GM19238 (cell line): ENCODE measurements around the gene CISTR.
"Not testable (repeated sequence)": the region's sequence is repeated elsewhere in the genome, so short reads cannot be mapped to it uniquely, and the experiment has no call there.

Experiments
- DNase-seq: peaks from one replicate; pipeline ENCODE4 v3.0.0; 2011; ENCODE audit warnings: low spot score; ENCODE audit not compliant: insufficient read length

Gene CISTR

DNA sequence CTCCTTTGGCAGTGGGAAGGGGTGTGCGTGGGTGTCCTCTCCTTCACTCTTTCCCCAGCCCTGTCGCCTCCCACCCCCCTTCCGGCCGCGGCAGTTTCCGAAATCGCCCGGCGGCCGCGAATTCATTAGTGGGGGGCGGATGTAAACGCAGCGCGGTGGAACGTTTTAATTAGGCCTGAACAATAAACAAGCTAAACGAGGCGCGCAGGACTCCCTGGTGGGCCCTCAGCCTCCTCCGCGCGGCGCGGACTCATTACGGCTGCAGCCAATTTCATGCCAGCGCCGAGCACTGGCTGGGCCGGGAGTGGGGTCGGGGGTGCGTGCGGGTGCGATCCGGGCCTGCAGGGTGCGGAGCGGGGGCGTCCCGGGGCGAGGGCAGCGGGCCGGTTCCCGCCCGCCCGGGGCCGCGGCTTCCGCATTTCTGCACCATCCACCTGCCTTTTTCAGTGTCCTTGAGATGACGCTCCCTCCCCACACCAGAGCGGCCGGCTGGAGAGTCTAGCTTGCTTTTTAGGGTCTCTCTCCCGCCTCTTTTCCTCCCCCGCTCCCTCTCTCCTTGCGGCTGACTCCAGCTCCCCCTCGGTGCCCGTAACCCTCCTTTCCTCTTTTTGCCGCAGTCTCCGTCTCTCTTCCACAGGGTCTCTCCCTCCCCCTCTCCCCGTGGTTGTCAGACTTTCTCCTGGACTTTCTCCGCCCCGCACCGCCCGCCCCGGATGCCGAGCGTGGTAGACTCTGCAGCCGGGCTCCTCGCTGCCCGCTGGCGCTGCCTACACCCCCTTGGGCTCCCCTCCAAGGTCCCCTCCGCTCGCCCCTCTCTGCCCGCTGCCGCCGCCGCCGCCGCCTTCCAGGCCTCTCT lies at the start of gene CISTR:
CISTR (minus strand) TSS at position 644 of the 856 bp plus-strand sequence.
- no peak for DNase-seq

DNA sequence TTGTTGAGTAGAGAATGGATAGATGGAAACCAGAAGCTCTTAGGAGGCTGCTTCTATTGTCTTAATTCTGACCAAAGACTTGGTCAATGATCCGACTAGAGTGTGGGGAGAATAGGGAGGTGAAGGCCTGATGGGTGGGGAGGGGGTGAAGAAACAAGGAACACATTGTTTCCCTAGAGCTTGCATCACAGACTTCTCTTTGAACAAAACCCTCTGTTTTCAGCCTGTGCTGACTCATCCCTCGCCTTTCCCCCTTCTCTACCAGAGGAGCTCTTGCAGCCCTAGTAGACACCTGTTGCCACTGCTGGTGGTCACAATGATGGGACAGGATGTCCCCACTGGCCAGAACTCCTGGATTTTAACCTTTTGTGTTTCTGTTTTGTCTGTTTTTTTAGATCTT lies 46.8 kb upstream of the CISTR start:
- no peak for DNase-seq

DNA sequence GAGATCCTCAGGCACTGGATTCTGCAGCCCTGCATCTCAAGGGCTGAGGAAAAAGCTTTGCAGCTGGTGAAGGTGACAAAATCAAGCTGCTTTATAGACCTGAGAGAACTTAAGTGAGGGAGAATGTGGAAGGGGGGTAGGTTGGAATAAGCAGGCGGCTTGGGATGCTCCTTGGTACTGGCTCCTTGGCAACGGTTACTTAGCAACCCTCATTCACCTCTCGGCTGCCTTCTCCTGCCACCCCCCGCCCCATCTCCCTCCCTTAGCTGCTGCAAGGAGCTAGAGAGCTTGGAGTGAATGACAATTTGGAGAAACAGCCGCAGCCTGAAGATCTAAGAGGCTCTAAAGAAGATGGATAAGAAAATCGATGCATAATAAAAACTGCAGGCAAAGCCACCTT lies 44.1 kb upstream of the CISTR start:
- no peak for DNase-seq

DNA sequence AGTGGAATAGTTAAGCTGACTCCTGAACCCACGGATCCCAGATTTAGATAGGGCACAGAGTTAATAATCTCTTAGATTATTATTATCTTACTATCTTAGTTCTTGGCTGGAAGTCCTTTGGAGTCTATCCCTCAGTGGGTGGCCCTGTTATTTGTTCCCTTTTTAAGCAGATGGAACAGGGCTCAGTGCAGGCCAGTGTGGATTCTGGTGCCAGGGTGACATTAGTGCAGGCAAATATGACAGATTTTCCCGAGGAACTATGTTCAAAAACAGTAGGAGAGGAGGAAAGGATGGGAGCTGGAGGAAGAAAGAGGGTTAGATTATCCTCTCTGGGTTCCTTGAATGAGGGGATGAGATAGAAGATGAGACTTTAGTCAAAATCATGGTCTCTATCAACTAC lies 41.4 kb upstream of the CISTR start:
- DNase-seq, result no peak

DNA sequence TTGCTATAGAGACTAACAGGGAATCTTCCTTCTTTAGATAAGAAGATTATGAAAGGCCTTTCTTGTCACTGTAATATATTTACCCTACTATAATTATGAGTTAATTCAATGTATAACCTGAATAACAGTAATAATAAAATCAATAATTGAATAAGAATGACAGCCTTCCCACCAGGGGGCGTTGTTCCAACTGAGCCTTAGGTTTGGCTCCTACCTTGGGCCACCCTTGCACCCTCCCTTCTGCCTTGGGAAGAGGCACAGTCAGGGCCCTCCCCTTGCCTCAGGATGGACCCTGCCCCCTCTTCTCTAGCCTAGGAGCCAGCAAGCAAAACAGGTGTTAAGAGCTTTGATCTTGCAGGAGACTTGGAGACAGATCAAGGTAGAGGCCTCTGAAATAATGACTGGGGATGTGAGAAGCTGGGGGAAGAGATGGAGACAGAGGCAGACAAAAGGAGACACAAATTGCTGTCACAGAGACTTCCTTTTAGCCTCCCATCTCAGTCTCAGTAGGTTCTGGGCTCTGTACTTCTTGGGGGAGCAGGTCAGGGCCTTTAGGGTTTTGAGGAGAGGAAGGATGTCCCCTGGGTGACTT lies 40.1 kb upstream of the CISTR start:
- DNase-seq, result no peak

DNA sequence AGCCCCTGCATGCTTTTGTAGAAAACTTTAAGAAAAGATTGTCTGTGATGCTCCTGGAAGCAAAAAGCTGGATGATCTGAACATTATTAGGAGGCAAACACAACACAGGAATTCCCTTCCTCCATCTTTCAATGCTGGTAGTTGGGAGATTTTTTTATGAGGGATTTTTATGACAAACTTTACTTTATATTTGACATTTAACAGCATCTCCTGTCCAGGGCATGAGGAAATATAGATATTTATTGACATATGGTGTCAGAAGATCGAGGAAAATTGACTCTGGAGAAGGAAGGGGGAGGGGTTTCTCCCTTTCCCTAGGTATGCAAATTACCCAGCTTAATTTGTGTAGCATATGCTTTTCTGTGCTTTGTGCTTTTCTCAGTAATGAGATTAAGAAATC lies 37.8 kb upstream of the CISTR start:
- no peak for DNase-seq

DNA sequence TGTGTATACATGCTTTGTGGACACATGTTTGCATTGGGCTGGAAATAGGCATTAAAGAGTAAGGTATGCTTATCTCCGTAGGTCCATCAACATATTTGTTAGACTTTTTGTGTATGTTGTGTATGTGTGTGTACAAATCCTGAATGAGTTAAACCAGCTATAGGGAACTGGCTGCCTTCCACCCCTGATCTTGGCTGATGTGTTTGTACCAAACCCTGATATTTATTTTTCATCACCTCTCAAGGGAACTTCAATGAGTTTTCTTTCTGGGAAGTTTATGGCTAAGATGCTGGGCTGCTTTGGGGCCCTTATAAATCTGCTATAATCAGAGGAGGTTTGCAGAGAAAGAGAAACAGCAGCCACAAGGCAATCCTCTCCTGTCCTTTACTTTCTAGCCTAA lies 37.1 kb upstream of the CISTR start:
- no peak for DNase-seq

DNA sequence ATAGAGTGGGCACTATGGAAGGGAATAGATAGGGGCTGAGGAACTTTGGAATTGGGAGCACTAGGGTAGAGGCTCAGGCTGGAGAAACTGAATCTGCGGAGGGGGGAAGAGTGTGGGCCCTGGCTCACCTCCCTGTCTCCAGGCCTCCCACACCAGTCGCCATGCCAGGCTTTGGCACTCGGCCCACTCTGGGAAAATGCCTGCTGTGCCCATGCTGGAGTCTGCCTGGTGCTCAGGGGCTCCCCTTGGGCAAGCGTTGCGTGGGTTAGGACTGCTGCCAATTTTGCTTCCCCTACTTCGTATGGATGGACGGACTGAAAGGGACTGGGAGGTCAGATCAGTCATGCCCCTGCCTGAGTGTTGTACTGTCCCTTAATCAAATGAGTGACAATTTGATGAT lies 34.6 kb upstream of the CISTR start:
- no peak for DNase-seq

DNA sequence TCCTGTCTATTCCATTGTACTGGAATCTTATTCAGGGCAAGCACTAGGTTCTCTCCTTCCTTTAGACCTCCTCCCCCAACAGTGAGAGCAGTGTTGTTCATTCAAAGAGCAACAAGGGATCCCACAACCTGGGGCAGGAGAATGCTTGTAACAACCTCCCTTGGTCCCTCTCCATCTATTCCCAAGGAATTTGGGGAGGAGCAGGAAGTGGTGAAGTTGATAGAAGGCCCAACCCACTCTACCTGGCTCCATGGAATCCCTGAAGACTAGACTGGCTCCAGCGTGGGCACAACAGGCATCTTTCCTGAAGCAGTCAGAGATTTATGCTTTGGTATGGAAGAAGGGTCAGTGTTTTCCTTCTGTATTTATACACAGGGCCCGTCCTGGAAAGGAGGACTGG lies 33.4 kb upstream of the CISTR start:
- no peak for DNase-seq

DNA sequence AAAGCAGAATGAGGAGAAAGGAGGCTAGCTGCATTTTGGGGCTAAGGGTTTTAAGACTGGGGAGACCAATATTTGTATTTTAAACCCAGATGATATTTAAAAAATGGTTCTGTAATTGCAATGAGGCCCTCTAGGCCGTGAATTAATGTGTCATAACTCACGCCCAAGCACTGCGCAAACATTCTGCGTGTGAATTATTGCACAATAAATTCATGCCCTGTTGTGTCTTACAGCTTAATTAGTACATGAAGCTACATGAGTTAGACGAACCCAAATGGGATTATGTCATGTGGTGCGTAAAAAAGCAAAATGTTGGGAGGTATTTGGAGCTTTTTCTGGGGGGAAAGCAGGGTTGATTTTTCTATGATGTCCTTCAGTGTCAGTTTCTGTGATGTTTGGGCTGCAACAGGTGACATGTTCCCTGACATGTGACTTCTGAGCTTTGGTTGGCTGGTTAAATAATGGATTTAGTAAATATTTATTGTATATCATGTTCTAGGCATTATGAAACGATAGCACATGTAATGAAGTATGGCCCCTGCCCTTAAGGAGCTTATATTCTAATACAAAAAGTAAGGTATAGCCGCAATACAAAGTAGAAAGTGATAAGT lies 30.4 kb upstream of the CISTR start:
- DNase-seq, result no peak

DNA sequence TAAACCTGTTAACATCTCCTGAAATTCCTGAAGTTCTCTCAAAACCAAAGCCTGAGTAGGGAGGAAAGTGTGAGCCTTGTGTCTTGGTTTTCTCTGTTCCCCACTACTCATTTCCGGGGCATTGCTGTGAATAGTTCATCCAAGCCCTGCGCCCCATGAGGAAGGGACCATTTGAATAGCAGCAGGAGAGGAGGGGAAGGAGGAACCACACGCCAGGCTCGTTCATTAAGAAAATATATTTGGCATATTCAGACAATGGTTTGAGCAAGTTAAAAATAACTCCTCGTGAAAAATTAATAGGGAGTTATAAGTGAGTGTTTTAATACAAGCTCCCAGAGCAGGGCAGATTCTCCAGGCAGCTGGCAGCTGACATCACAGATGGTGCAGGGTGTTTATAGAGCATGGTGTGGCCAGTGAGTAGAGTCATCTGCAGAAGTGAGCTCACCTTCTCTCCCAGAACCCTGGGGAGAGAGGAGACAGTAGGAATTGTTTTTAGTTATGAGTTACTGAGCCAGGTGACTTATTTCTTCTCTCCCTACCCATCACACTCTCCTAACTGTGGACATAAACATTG lies 29.5 kb upstream of the CISTR start:
- DNase-seq, result no peak

DNA sequence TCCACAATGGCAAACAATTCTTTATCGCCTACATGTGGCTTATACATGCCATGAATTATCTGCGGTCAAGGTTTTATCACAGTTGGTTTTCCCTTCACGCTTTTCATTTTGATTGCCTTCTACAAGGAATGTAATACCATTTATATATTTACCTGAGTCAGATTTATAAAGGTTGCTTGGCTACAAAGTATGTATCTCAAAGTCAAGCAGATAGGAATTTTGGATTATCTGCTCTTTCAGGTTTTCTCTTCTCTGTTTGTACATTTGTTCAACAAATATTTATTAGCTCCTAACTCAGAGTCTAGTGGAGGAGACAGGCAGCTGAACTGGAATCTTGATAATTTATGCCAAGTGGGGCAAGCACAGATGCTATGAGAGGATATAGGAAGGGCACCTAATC lies 28.5 kb upstream of the CISTR start:
- no peak for DNase-seq

DNA sequence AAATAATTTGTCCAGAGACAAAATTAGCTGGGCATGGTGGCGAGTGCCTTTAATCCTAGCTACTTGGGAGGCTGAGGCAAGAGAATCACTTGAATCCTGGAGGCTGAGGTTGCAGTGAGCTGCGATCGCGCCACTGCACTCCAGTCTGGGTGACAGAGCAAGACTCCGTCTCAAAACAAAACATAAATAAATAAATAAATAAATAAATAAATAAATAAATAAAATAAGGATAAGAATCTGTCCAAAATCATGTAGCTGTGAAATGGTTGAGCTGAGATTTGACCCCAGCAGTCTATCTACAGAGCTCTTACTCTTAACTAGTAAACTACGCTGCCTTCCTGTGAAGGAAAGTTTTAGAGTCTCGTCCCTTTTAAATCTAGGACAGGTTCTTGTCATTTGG lies 27.9 kb upstream of the CISTR start:
- DNase-seq, result not testable (repeated sequence)

DNA sequence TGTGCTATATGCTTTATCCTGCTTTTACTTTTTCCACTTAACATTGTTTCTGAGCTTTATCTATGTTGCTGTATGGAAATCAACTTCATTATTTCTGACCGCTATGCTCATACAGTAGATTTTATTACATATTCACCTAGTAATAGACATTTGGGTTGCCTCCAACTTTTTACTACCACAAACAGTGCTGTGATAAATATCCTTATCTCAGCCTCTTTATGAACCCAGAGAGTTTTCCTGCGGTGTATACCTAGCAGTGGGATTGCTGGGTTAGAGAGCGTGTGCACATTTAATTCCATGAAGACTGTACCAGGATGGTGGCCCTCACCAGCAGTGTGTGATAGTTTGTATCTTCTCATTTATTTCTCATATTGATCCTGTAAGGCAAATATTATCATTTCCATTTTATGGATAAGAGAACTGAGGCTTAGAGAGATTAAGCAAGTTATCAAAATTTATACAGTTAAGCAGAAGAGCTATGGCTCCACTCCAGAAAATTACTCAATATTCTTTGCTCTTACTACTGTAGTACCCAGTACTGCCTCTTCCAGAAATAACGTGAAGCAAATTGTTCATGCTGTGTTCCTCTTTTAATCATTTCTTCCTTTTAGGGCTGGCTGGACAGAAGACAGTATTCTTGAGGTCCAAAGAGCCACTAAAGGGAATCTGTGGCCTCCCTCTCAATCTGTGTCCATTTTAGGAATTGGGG lies 26.3 kb upstream of the CISTR start:
- DNase-seq, result no peak

DNA sequence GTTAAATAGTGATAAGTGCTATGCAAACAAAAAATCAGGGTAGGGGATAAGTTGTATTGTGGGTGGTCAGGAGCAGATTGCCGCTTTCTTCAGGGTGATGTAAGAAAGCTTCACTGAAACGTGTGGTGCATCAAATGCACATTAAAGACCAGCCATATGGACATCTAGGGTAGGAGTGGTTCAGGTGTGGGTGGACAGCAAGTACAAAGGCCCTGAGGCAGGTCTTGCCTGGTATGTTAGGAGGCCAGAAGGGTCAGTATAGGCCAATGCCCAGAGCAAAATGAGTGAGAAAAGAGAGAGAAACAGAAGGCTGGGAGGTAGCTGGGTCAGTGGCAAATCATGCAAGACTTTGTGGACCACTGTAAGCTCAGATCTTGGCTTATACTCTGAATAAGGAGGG lies 25.6 kb upstream of the CISTR start:
- DNase-seq, result no peak

DNA sequence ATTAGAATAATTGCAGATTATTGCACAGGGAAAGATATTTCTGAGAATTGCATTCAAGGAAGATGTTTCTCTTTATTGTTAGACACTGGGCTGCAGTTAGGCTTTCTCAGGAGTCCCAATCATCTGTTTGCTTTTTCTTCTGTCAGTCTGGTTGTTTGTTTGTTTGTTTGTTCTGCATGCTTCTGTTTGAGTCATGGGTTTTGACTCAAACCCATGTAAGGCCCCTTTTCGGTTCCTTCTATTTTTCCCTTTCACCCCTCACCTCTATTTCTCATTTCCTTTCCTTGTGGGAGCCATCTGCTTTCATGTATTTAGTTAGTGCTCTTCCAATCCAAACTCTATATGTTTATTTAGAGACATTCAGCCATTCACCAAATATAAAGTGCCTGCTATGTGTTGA lies 25.1 kb upstream of the CISTR start:
- DNase-seq, result no peak

DNA sequence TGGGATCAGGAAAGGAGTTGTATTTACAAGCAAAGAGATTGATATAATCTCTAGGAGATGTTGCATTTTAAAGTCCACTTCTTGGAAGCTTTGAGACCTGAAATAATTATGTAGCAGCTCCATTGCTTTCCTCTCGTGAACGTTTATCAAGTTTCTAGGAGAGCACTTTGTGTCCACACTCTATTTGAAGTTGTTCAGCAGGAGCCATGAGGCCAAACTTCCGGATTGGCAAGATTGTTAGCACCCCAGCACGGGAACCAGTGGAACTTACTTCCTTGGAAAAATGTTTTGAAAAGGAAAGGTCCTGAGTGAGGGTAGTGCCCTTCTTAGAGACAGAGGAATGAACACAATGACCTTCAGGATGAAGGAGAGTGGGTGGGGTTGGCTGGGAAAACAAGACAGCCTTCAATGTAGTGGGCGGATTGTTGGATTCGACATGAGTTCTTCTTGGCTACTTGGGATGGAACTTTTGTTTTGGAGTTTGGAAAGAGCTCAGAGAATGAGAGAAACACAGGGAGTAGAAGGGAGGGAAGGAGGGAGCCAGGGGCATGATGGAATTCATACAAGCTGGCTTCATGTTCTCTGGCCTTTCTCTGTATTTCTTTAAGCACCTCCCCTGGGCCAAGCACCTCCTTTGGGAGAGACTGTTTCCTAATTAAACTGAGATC lies 23.8 kb upstream of the CISTR start:
- no peak for DNase-seq

DNA sequence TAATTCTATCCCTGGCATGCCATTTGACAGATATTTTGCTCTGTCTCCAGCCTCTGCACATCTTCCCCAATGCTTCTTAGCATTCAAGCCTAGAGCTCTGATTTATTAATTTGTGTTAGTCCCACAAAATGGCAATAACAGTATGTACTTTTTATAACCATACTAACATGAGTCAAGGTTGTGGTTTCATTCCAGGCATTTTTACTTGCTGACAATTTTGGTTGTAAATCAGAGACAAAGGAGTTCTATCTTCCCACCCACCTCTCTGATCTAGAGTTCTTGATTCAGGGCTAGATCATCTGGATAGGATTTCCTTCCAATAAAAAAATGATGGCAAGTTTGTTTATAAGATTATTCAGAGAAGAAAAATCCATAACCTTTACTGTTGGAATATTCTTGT lies 18.5 kb upstream of the CISTR start:
- DNase-seq, result no peak

DNA sequence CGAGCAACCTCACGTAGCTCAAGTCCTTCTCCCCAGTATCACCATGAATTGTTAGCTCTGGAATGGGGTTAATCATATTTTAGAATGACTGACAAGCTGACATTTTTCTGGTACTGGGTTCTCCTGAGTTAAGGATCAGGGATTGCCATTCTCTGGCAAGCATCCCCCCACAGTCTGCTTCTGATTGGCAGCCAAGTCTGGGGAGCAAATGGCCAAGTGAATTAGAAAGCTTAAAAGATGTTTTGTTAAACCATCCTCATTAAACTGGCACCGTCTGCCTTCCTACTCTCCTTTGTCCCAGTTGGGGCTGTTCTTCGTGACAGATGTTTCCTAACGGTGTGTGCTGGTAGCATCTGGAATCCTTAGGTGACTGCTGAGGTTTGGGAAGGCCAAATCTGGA lies 17.2 kb upstream of the CISTR start:
- no peak for DNase-seq

DNA sequence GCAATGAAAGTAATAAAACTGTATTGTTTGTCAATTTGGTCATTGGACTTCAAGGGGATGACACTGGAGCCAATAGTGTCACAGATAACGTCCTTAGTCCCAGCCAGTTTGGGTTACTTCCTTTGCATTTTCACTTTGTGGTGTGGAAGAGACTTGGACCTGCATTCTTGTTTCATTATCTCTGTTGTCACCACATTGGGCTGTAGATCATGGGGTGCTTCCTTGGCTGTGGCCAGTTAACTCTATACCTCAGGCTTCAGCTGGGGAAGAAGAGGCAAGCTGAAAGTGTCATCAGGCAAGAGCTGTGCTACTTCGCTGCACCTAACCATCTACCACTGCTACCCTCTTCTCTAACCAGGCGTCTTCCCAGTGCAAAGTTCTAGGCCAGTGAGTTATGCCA lies 15.1 kb upstream of the CISTR start:
- no peak for DNase-seq

DNA sequence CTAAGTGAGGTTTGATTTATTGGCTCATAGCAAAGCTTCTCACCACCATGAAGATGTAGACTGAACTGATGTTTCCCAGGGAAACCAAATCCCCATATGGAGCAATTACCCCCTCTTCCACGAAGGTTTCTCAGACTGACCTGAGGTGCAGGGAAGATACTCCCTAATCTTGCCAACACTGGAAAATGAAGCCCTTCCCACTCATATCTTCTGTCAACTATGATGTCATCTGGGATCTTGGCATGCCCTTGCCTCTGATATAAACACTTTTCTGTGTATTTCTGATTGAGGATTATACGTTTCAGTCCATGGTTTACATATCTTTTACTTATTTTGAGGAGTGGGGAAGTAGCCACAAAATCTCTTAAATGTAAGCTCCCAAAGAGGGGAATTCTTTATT lies 14.1 kb upstream of the CISTR start:
- no peak for DNase-seq
